WTC11 (cell line): ENCODE data around the gene MCAT. TPM values are rescaled to one million over a fixed set of nuclear protein-coding genes. Genes with fewer than 3 reads are reported as not detected.
"Not testable (repeated sequence)": the region's sequence is repeated elsewhere in the genome, so short reads cannot be mapped to it uniquely, and the experiment has no call there.

Experiments used
- ATAC-seq: fragments of 200-7000 bp; cut with Tn5 transposase; 2 replicates; pipeline ENCODE4 v1.10.0; 2021; ENCODE audit warnings: mild to moderate bottlenecking, moderate library complexity
- CTCF ChIA-PET: fragments of 300-600 bp; sonication (Branson Sonifier 250); formaldehyde crosslinking; loops from one replicate; lab custom pipeline; 2021; ENCODE audit warnings: antibody characterized with exemption; lab: Charles Lee
- POLR2A ChIA-PET: fragments of 350-600 bp; sonication (Branson Sonifier 250); formaldehyde crosslinking; loops from one replicate; lab custom pipeline; 2021; ENCODE audit warnings: antibody characterized with exemption; lab: Charles Lee
- DNase-seq: peaks from one replicate; pipeline ENCODE4 v3.0.0; 2021; ENCODE audit warnings: low spot score
- H3K27ac Mint-ChIP-seq: 2 replicates; pipeline ENCODE4 v1.8.0; 2021; ENCODE audit warnings: mixed read lengths
- H3K27me3 Mint-ChIP-seq: 2 replicates; pipeline ENCODE4 v1.8.0; 2021; ENCODE audit warnings: low read depth, mild to moderate bottlenecking, moderate library complexity, mixed read lengths
- H3K36me3 Mint-ChIP-seq: 2 replicates; pipeline ENCODE4 v1.8.0; 2021; ENCODE audit warnings: mixed read lengths
- H3K4me1 Mint-ChIP-seq: 2 replicates; pipeline ENCODE4 v1.8.0; 2022; ENCODE audit warnings: mixed read lengths
- H3K4me3 Mint-ChIP-seq: 2 replicates; pipeline ENCODE4 v1.8.0; 2021; ENCODE audit warnings: mild to moderate bottlenecking, moderate library complexity, mixed read lengths
- H3K9me3 Mint-ChIP-seq: 2 replicates; pipeline ENCODE4 v1.8.0; 2021; ENCODE audit warnings: mixed read lengths
- AR ChIP-seq: fragments of 250-450 bp; sonication (Bioruptor Pico); IDR thresholded peaks from 2 replicates; pipeline ENCODE4 v1.9.0; 2021; ENCODE audit warnings: mild to moderate bottlenecking
- ATF6 ChIP-seq: sonication (generic); formaldehyde crosslinking; IDR thresholded peaks from 2 replicates; pipeline ENCODE4 v1.8.1; 2023; ENCODE audit warnings: mild to moderate bottlenecking, missing genetic modification reagents
- CREM ChIP-seq: sonication (generic); formaldehyde crosslinking; IDR thresholded peaks from 2 replicates; pipeline ENCODE4 v1.8.1; 2022; ENCODE audit warnings: mild to moderate bottlenecking, missing genetic modification reagents, moderate library complexity
- EMX1 ChIP-seq: fragments of 250-450 bp; sonication (Bioruptor Pico); IDR thresholded peaks from 2 replicates; pipeline ENCODE4 v1.8.0; 2021; ENCODE audit warnings: mild to moderate bottlenecking
- FOXK1 ChIP-seq: sonication (generic); formaldehyde crosslinking; IDR thresholded peaks from 2 replicates; pipeline ENCODE4 v1.8.0; 2022; ENCODE audit warnings: mild to moderate bottlenecking, moderate library complexity, missing genetic modification reagents
- HMGXB4 ChIP-seq: sonication (generic); formaldehyde crosslinking; IDR thresholded peaks from 2 replicates; pipeline ENCODE4 v1.8.1; 2023; ENCODE audit warnings: mild to moderate bottlenecking, moderate library complexity, missing genetic modification reagents
- JUN ChIP-seq: sonication (generic); formaldehyde crosslinking; IDR thresholded peaks from 2 replicates; pipeline ENCODE4 v1.8.0; 2023; ENCODE audit warnings: mild to moderate bottlenecking, missing genetic modification reagents
- STAT6 ChIP-seq: sonication (generic); formaldehyde crosslinking; conservative IDR thresholded peaks from 2 replicates; pipeline ENCODE4 v1.8.1; 2023; ENCODE audit warnings: mild to moderate bottlenecking, low read depth, missing genetic modification reagents, moderate library complexity
- TCF7 ChIP-seq: sonication (generic); formaldehyde crosslinking; IDR thresholded peaks from 2 replicates; pipeline ENCODE4 v1.8.0; 2022; ENCODE audit warnings: mild to moderate bottlenecking, low read depth, missing genetic modification reagents, moderate library complexity
- TEAD4 ChIP-seq: sonication (generic); formaldehyde crosslinking; IDR thresholded peaks from 2 replicates; pipeline ENCODE4 v1.8.0; 2022; ENCODE audit warnings: mild to moderate bottlenecking, missing genetic modification reagents
- total RNA-seq: library from RNA; stranded (reverse); gene quantifications from 3 replicates; pipeline ENCODE4 v1.2.3, GENCODE V29; 2021

The MCAT gene
- total RNA-seq, 1 experiment from 2014 or later: 18.5 TPM

GRCh38 chr22:43148581-43148980, 5.4 kb upstream of the MCAT start:
- Mint-ChIP-seq H3K4me3 (no peak overlapping the region), H3K27me3 (peaks cover 14% of the 10 kb centered on the region), H3K27ac (no peak overlapping the region), H3K36me3 (no peaks in the 10 kb centered on the region), H3K4me1 (peaks cover 10% of the 10 kb centered on the region), H3K9me3 (no peaks in the 10 kb centered on the region)
- ATAC-seq: no peak
- no peak for DNase-seq
- ChIA-PET POLR2A (no interaction called here), CTCF (no interaction called here)
- no peak for TF ChIP-seq STAT6 (CRISPR knock-in tag)
- TF ChIP-seq AR (CRISPR knock-in tag): no peak

GRCh38 chr22:43147821-43148220, 4.6 kb upstream of the MCAT start:
- TF ChIP-seq JUN (no peak), ATF6 (CRISPR knock-in tag) (no peak), FOXK1 (CRISPR knock-in tag) (no peak), CREM (CRISPR knock-in tag) (no peak), HMGXB4 (CRISPR knock-in tag) (no peak), TEAD4 (CRISPR knock-in tag) (no peak), EMX1 (CRISPR knock-in tag) (no peak), TCF7 (CRISPR knock-in tag) (no peak)
- TF ChIP-seq, all 79 proteins: peak for 0
- H3K36me3 Mint-ChIP-seq: no peaks in the 10 kb centered on the region
- peaks cover 12% of the 10 kb centered on the region for H3K27me3 Mint-ChIP-seq
- H3K27ac Mint-ChIP-seq: no peak overlapping the region
- peaks cover 10% of the 10 kb centered on the region for H3K4me1 Mint-ChIP-seq
- CTCF ChIA-PET: no interaction called here
- POLR2A ChIA-PET: no interaction called here
- no peaks in the 10 kb centered on the region for H3K9me3 Mint-ChIP-seq
- DNase-seq: no peak
- ATAC-seq: no peak
- H3K4me3 Mint-ChIP-seq: no peak overlapping the region

- ChIA-PET CTCF (interaction anchor here (1.0 kb wide), 2 partner anchors 41 to 85 kb away, joined by 3 to 5 read pairs; partner anchors contain the start of gene TTLL12), POLR2A (interaction anchor here (0.7 kb wide), 1 partner anchor 24 kb away, joined by 4 read pairs; no protein-coding TSS in a partner anchor)
- not testable (repeated sequence) for H3K27me3 Mint-ChIP-seq, H3K4me3 Mint-ChIP-seq, ATAC-seq, H3K27ac Mint-ChIP-seq, H3K36me3 Mint-ChIP-seq, H3K9me3 Mint-ChIP-seq, DNase-seq
- peaks cover 13% of the 10 kb centered on the region for H3K4me1 Mint-ChIP-seq
These were observed 3.1 kb upstream of the MCAT start for GRCh38 chr22:43146332-43146731.

- not testable (repeated sequence) for H3K27ac Mint-ChIP-seq, H3K9me3 Mint-ChIP-seq
- CTCF ChIA-PET: interaction anchor here (1.2 kb wide), 1 partner anchor 18 kb away, joined by 3 read pairs; no protein-coding TSS in a partner anchor
These were observed 2.2 kb upstream of the MCAT start for GRCh38 chr22:43145371-43145770.

More at GRCh38 chr22:43145371-43145770, 2.2 kb upstream of the MCAT start:
- H3K4me3 Mint-ChIP-seq, H3K4me1 Mint-ChIP-seq, DNase-seq, POLR2A ChIA-PET, ATAC-seq, H3K27me3 Mint-ChIP-seq, H3K36me3 Mint-ChIP-seq: not testable (repeated sequence)
